H1 (cell line): ENCODE measurements around the gene DCDC2C. TPM values are rescaled to one million over a fixed set of nuclear protein-coding genes. Genes with fewer than 3 reads are reported as not detected.
A peak's percentile ranks its signal among the peaks of the same experiment; 100 is the strongest.

Experiments
- CTCF ChIA-PET: fragments of 300-600 bp; sonication (Branson Sonifier 250); formaldehyde crosslinking; loops from one replicate; lab custom pipeline; 2021; ENCODE audit not compliant: partially characterized antibody; lab: Charles Lee
- POLR2A ChIA-PET: fragments of 300-600 bp; sonication (Branson Sonifier 250); formaldehyde crosslinking; loops from one replicate; lab custom pipeline; 2021; ENCODE audit warnings: inconsistent platforms; ENCODE audit not compliant: partially characterized antibody; lab: Charles Lee
- DNase-seq, 2 experiments: peaks; one replicate each; pipeline versions ENCODE4 v3.0.0 to v3.0.0-alpha.2; 2010 to 2022; ENCODE audit warnings: low spot score in 2 of 2, low read depth in 1 of 2, mixed read lengths in 1 of 2
- FAIRE-seq: peaks from 2 replicates; lab custom pipeline; 2011; peaks lifted over from hg19 to GRCh38; lab: Jason Lieb, UNC
- H2AFZ ChIP-seq: 2 replicates; pipeline ENCODE4 v1.8.1; 2012; ENCODE audit warnings: low read length, inconsistent platforms
- H2AK5ac ChIP-seq: 2 replicates; pipeline ENCODE4 v1.6.1; 2013; ENCODE audit warnings: low read depth, low read length
- H2BK120ac ChIP-seq: replicated peaks from 2 replicates; pipeline ENCODE3; 2013; ENCODE audit warnings: low read depth, low read length, inconsistent platforms
- H2BK12ac ChIP-seq: 2 replicates; pipeline ENCODE4 v1.6.1; 2013; ENCODE audit warnings: low read depth, low read length
- H2BK15ac ChIP-seq: 2 replicates; pipeline ENCODE4 v1.6.1; 2013; ENCODE audit warnings: low read length
- H2BK20ac ChIP-seq: 2 replicates; pipeline ENCODE4 v1.6.1; 2013; ENCODE audit warnings: low read length
- H2BK5ac ChIP-seq: 2 replicates; pipeline ENCODE4 v1.6.1; 2013; ENCODE audit warnings: low read depth, low read length
- H3K14ac ChIP-seq: 2 replicates; pipeline ENCODE4 v1.6.1; 2013; ENCODE audit warnings: inconsistent platforms; ENCODE audit not compliant: insufficient read length
- H3K18ac ChIP-seq: 2 replicates; pipeline ENCODE4 v1.6.1; 2013; ENCODE audit warnings: low read length; ENCODE audit errors: extremely low read depth
- H3K23ac ChIP-seq: 2 replicates; pipeline ENCODE4 v1.6.1; 2013; ENCODE audit warnings: inconsistent platforms; ENCODE audit not compliant: insufficient read length
- H3K23me2 ChIP-seq: 2 replicates; pipeline ENCODE4 v1.6.1; 2013; ENCODE audit warnings: low read depth, low read length
- H3K27ac ChIP-seq: 2 replicates; pipeline ENCODE4 v1.6.1; 2011; ENCODE audit warnings: low read depth, low read length, inconsistent platforms
- H3K27me3 ChIP-seq, 4 experiments: replicated peaks in 1 of 4; 1 replicate in 1 of 4; 2 replicates in 3 of 4; pipeline versions ENCODE4 v1.6.1 to v1.8.1; 2011 to 2013; ENCODE audit warnings: low read length in 3 of 4, mild to moderate bottlenecking in 3 of 4, inconsistent platforms in 2 of 4, mixed read lengths in 2 of 4, moderate library complexity in 1 of 4; ENCODE audit not compliant: control insufficient read depth in 3 of 4, insufficient read depth in 3 of 4; ENCODE audit errors: extremely low read depth in 1 of 4
- H3K36me3 ChIP-seq, 4 experiments: 2 replicates each; pipeline versions ENCODE4 v1.6.1 to v1.8.1; 2011 to 2013; ENCODE audit warnings: mild to moderate bottlenecking in 4 of 4, low read length in 3 of 4, moderate library complexity in 2 of 4, control low read depth in 1 of 4, inconsistent platforms in 1 of 4; ENCODE audit not compliant: insufficient read depth in 4 of 4, control insufficient read depth in 2 of 4
- H3K4ac ChIP-seq: replicated peaks from 2 replicates; pipeline ENCODE3; 2013; ENCODE audit warnings: low read length, low read depth, mixed read lengths, inconsistent platforms; ENCODE audit not compliant: insufficient read length
- H3K4me1 ChIP-seq, 4 experiments: replicated peaks in 1 of 4; 1 replicate in 1 of 4; 2 replicates in 3 of 4; pipeline versions ENCODE4 v1.6.1 to v1.8.1; 2011 to 2013; ENCODE audit warnings: low read length in 3 of 4, inconsistent platforms in 2 of 4, mixed read lengths in 1 of 4; ENCODE audit not compliant: insufficient read depth in 4 of 4, control insufficient read depth in 3 of 4
- H3K4me2 ChIP-seq, 2 experiments: 2 replicates each; pipeline versions ENCODE4 v1.6.1 to v1.8.1; 2011 to 2013; ENCODE audit warnings: low read depth in 2 of 2, low read length in 2 of 2, control low read depth in 1 of 2, inconsistent platforms in 1 of 2, mild to moderate bottlenecking in 1 of 2; ENCODE audit not compliant: insufficient read depth in 1 of 2
- H3K4me3 ChIP-seq, 4 experiments: fragments of 200-600, 300-600 bp in 1 of 4; sonication (generic), shearing (Covaris generic), sonication (Bioruptor Twin) in 1 of 4; 2 replicates each; pipeline versions ENCODE4 v1.5.1 to v1.8.1; 2011 to 2016; ENCODE audit warnings: low read length in 4 of 4, low read depth in 3 of 4, control low read depth in 2 of 4, inconsistent platforms in 2 of 4, mild to moderate bottlenecking in 2 of 4, mixed read lengths in 1 of 4, moderate library complexity in 1 of 4; ENCODE audit not compliant: insufficient read depth in 2 of 4; ENCODE audit errors: extremely low read depth in 1 of 4
- H3K56ac ChIP-seq: replicated peaks from 2 replicates; pipeline ENCODE3; 2013; ENCODE audit warnings: low read depth, mild to moderate bottlenecking, mixed read lengths, low read length, inconsistent platforms; ENCODE audit not compliant: insufficient read length
- H3K79me1 ChIP-seq: 2 replicates; pipeline ENCODE4 v1.6.1; 2013; ENCODE audit warnings: low read depth, low read length, control low read depth
- H3K79me2 ChIP-seq, 2 experiments: 2 replicates each; pipeline versions ENCODE4 v1.6.1 to v1.8.1; 2012 to 2013; ENCODE audit warnings: low read length in 2 of 2, mild to moderate bottlenecking in 2 of 2, inconsistent platforms in 1 of 2; ENCODE audit not compliant: insufficient read depth in 2 of 2, control insufficient read depth in 1 of 2
- H3K9ac ChIP-seq, 4 experiments: replicated peaks in 1 of 4; 1 replicate in 1 of 4; 2 replicates in 3 of 4; pipeline versions ENCODE4 v1.6.1 to v1.8.1; 2011 to 2013; ENCODE audit warnings: low read depth in 3 of 4, low read length in 3 of 4, control low read depth in 2 of 4, mild to moderate bottlenecking in 2 of 4, moderate library complexity in 2 of 4, inconsistent platforms in 1 of 4; ENCODE audit errors: extremely low read depth in 1 of 4
- H3K9me3 ChIP-seq, 2 experiments: 2 replicates each; pipeline versions ENCODE4 v1.6.1 to v1.8.1; 2012 to 2013; ENCODE audit warnings: mild to moderate bottlenecking in 2 of 2, moderate library complexity in 2 of 2, control low read depth in 1 of 2, inconsistent platforms in 1 of 2, low read depth in 1 of 2, low read length in 1 of 2, mixed read lengths in 1 of 2; ENCODE audit not compliant: insufficient read depth in 2 of 2
- H4K20me1 ChIP-seq, 2 experiments: replicated peaks in 1 of 2; 2 replicates each; pipeline versions ENCODE3 to v1.8.1; 2011 to 2013; ENCODE audit warnings: inconsistent platforms in 2 of 2, low read length in 2 of 2, mild to moderate bottlenecking in 1 of 2; ENCODE audit not compliant: insufficient read depth in 2 of 2, control insufficient read depth in 1 of 2
- H4K5ac ChIP-seq: 2 replicates; pipeline ENCODE4 v1.6.1; 2013; ENCODE audit warnings: low read length, low read depth, mixed read lengths, inconsistent platforms; ENCODE audit not compliant: insufficient read length
- H4K8ac ChIP-seq: 2 replicates; pipeline ENCODE4 v1.8.0; 2013; ENCODE audit warnings: mild to moderate bottlenecking, moderate library complexity, low read length, inconsistent platforms; ENCODE audit not compliant: insufficient read depth; ENCODE audit errors: extremely low read depth
- H4K91ac ChIP-seq: replicated peaks from 2 replicates; pipeline ENCODE3; 2013; ENCODE audit warnings: low read length, mixed read lengths, inconsistent platforms; ENCODE audit not compliant: insufficient read length
- ATF2 ChIP-seq: IDR thresholded peaks from 2 replicates; pipeline ENCODE4 v1.6.1; 2012; ENCODE audit warnings: low read length, inconsistent platforms
- ATF3 ChIP-seq: IDR thresholded peaks from 2 replicates; pipeline ENCODE4 v1.6.1; 2011; ENCODE audit warnings: low read depth, mild to moderate bottlenecking, low read length; ENCODE audit not compliant: insufficient read depth
- CHD1 ChIP-seq: IDR thresholded peaks from 2 replicates; pipeline ENCODE4 v1.6.1; 2012; ENCODE audit warnings: low read depth, low read length, improper control_type of control experiment
- FOSL1 ChIP-seq: IDR thresholded peaks from 2 replicates; pipeline ENCODE4 v1.6.1; 2011; ENCODE audit warnings: mild to moderate bottlenecking, low read depth, low read length, moderate library complexity; ENCODE audit not compliant: insufficient read depth
- HDAC2 ChIP-seq, 2 experiments: fragments of 300-600 bp in 1 of 2; sonication (generic) in 1 of 2; IDR thresholded peaks; 2 replicates each; pipeline ENCODE4 v1.6.1; 2011 to 2012; ENCODE audit warnings: low read depth in 2 of 2, low read length in 2 of 2, mild to moderate bottlenecking in 2 of 2, moderate library complexity in 2 of 2, borderline replicate concordance in 1 of 2, inconsistent platforms in 1 of 2
- HDAC6 ChIP-seq: IDR thresholded peaks from one replicate; pipeline ENCODE4 v1.7.1; 2012; ENCODE audit warnings: low read depth, mild to moderate bottlenecking, inconsistent platforms, low read length, moderate library complexity
- NANOG ChIP-seq: IDR thresholded peaks from 2 replicates; pipeline ENCODE4 v1.6.1; 2011; ENCODE audit warnings: low read length, low read depth, mild to moderate bottlenecking, inconsistent platforms; ENCODE audit not compliant: insufficient read depth, poor library complexity, severe bottlenecking
- SAP30 ChIP-seq: fragments of 300-600 bp; sonication (generic); IDR thresholded peaks from 2 replicates; pipeline ENCODE4 v1.7.1; 2012; ENCODE audit warnings: low read length, moderate library complexity, mild to moderate bottlenecking, inconsistent platforms; ENCODE audit not compliant: insufficient read depth, insufficient replicate concordance
- SIRT6 ChIP-seq: IDR thresholded peaks from one replicate; pipeline ENCODE4 v1.7.1; 2012; ENCODE audit warnings: low read length, inconsistent platforms
- WGBS, 2 experiments: shearing (Covaris generic) in 1 of 2; methylation state at CpG; one replicate each; pipeline versions ENCODE4 v1.1.6 to v1.1.7; 2013 to 2015; ENCODE audit warnings: low lambda C conversion rate in 2 of 2, mixed read lengths in 2 of 2, inconsistent platforms in 1 of 2, low coverage in 1 of 2, missing lambda C conversion rate in 1 of 2; ENCODE audit not compliant: insufficient replicate concordance in 2 of 2, insufficient coverage in 1 of 2, insufficient read length in 1 of 2; ENCODE audit errors: extremely low coverage in 1 of 2, missing lambda C conversion rate in 1 of 2; 5-methylcytosine and 5-hydroxymethylcytosine counted together
- polyA plus RNA-seq, 7 experiments: library from polyadenylated mRNA; depleted of rRNA in 3 of 7; stranded (reverse) in 5 of 7; unstranded in 2 of 7; fragments of >200 nt in 5 of 7; fragments of 200-250 nt in 2 of 7; gene quantifications; 1 replicate in 5 of 7; 2 replicates in 1 of 7; 4 replicates in 1 of 7; pipeline versions ENCODE4 v1.2.1 to v1.2.3, GENCODE V29; 2011 to 2013; ENCODE audit warnings: missing spikeins in 2 of 7, mixed read lengths in 2 of 7
- total RNA-seq: library from RNA; stranded (reverse); fragmentation: NEBNext Ultra II Directional; extraction: Animal tissue kit (Norgen Biotek cat#: 25700); gene quantifications from 2 replicates; pipeline ENCODE4 v1.2.1, GENCODE V29; 2021

The DCDC2C gene
- total and polyA plus RNA-seq, 2 of the 8 experiments (the other 6 are each of a cell fraction or from before 2014, with no cell fraction given) = 0.50 TPM; not detected in 1

- ChIA-PET POLR2A (no interaction called here), CTCF (interaction anchor here (4.3 kb wide), 1 partner anchor 21 kb away, joined by 16 read pairs; no protein-coding TSS in a partner anchor)
- Histone ChIP-seq H3K9me3 (peaks cover 8 to 9% of the 10 kb centered on the region in 2 experiments), H4K20me1 (no peaks in the 10 kb centered on the region), H3K14ac (no peak overlapping the region), H3K4me2 (no peak overlapping the region), H2AFZ (peak overlapping the region; percentile 62), H3K79me2 (no peaks in the 10 kb centered on the region), H2BK15ac (no peak overlapping the region), H4K8ac (no peak overlapping the region), H3K23ac (no peak overlapping the region), H3K9ac (no peak overlapping the region), H3K4ac (no peak overlapping the region), H2BK20ac (no peak overlapping the region), H2BK5ac (no peak overlapping the region), H2AK5ac (no peak overlapping the region), H3K4me1 (no peaks in the 10 kb centered on the region), H2BK12ac (no peak overlapping the region), H3K4me3 (no peak overlapping the region), H4K5ac (no peak overlapping the region), H3K36me3 (no peaks in the 10 kb centered on the region; a peak in 1 of 8 replicates), H3K79me1 (no peaks in the 10 kb centered on the region), H3K27ac (no peak overlapping the region), H3K27me3 (no peaks in the 10 kb centered on the region), H2BK120ac (no peak overlapping the region), H3K18ac (no peak overlapping the region), H3K56ac (no peak overlapping the region), H4K91ac (no peak overlapping the region), H3K23me2 (no peaks in the 10 kb centered on the region)
- TF ChIP-seq HDAC2 (IDR thresholded peaks at IDR 0.05; ENCODE audit: borderline replicate concordance in 1 of 2, low read depth in 2 of 2, low read length in 2 of 2) (no peak), NANOG (no peak), ATF2 (no peak), FOSL1 (no peak), SAP30 (no peak), CHD1 (no peak), SIRT6 (no peak), HDAC6 (no peak), ATF3 (no peak)
- no peak for DNase-seq
- 78% methylated on average over 7 of the region's 7 CpGs; no CpG with 5 or more reads in 1 of the 2 experiments for WGBS, 2 experiments
- no peak for FAIRE-seq
These were observed 145.8 kb downstream of the DCDC2C start for GRCh38 chr2:3849213-3849612.
